Umbilical cord (tissue), 2 donors: ENCODE measurements around the gene TIPARP. TPM values are rescaled to one million over a fixed set of nuclear protein-coding genes. Genes with fewer than 3 reads are reported as not detected.

Source experiments
- DNase-seq: peaks from one replicate; pipeline ENCODE4 v3.0.0-alpha.2; 2015; ENCODE audit warnings: low spot score
- total RNA-seq: library from RNA; depleted of rRNA; stranded (reverse); fragments of >200 nt; gene quantifications from one replicate; pipeline ENCODE4 v1.2.3, GENCODE V29; 2014; ENCODE audit warnings: low replicate concordance; ENCODE audit not compliant: insufficient read depth

Gene TIPARP
- total RNA-seq, 1 donor from 2014 or later, result 63.1 TPM

DNA sequence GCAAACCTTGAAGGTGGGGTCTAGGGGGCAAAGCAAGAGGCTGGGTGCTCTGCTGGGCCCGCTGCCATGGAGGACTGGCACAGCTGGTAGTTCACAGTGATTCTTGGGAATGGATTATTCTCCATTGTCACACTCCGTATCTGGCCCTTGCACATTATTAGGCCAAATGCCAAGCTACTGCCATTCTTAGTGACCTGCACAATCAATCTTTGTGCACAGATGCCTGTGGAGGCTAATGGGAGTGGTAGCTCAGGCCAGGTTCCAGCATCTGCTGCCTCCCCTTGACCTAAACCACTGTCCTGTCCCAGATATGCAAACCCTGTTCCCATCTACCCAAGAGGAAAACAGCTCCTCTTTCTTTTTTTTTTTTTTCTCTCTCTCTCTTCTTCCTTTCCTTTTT lies 67.5 kb downstream of the TIPARP start:
- no peak for DNase-seq

DNA sequence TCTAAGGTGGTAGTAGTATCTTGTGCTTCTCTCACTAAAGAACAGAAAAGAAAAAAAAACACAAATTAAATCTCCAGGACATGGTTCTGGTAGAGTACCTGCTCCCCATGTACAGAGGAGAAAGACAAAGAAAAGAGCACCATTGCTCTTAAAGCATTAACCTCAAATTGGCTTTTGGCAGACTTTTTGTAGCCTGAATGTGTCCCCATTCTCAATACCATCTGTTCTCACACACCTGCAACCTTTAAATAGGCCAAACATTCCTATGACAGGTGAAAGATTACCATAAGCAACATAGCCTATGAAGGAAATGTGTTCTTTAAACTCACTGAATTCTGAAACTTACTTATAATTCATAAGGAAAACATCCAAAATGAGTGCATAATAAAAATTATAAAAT lies 68.0 kb downstream of the TIPARP start:
- DNase-seq, result no peak

DNA sequence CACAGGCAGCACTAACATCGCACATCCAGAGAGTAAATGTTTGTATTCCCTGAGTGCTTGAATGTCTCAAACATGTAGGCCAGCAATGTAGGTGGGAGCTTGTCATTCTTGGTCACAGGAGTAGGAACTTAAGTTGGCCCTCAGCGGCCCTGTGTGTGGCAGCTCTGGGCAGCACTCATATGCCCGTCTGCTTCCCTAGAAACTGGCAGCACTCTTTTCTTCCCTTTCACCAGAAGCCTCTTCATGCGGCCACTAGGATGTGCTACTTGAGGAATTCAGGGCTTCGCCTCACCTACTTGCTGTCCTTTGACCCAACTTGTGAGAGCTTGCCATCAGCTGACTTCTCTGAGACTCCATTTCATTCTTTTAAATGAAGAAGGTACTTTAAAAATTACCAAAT lies 69.5 kb downstream of the TIPARP start:
- no peak for DNase-seq

DNA sequence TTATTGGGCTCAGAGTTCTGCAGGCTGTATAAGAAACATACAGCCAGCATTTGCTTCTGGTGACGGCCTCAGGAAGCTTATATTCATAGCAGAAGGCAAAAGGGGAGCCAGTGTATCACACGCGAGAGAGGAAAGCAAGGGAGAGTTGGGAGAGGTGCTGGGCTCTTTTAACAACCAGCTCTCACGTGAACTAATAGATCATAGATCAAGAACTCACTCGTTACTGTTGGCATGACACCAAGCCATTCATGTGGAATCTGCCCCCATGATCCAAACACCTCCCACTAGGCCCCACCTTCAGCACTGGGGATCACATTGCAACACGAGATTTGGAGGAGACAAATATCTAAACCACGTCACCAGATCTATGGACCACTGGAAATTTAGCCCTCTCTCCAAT lies 70.2 kb downstream of the TIPARP start:
- no peak for DNase-seq

DNA sequence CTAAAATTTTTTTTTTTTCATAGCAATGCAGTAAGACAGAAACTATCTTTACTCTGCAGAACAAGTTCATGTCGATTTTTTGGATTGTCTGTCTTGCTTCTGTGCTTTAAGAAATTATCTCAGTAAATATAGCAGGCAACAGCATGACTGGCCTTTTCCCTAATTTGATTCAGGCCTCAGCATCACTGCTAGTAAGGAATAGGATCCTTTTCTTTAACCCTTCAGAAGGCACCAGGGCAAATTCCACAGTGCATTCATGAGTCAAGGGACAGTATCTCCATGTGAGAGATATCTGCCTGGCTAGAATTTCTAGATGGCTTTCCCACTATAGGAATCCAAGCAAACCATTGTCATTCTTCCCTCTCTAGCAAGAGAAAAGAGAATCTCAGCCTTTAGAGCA lies 71.4 kb downstream of the TIPARP start:
- no peak for DNase-seq

DNA sequence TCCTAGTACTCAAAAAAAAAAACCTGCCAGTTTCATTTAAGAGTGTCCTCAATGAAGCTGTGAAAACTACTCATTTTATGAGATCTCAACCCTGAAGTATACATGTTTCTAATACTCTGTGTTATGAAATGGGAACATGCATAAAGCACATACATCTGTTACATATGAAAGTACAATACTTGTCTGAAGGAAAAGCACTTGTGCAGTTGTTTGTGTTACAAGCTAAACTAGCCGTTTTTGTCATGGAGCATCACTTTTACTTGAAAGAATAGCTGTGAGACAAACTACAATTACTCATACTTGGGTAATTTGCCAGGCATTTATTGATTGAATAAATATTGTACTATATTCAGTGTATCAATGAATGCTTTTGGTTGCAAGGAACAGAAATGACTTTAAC lies 72.7 kb downstream of the TIPARP start:
- DNase-seq, result no peak

DNA sequence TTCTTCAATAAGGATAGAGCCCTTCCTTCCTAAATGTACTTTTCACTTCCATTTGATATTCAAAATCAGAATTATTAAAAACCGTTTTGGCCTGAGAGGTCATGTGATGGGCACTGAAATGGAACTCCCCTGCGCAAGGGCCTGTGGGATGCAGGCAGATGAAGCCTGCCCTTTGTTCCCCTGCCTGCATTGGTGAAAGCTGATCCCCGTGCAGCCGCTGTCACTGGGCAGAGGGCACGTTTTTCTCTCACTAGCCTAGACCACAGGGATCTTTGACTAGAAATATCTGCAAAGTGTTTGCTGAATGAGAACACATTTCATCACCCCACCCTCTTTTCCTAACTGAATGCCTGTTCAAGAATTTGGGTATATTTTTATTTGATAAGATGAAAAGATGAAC lies 74.9 kb downstream of the TIPARP start:
- DNase-seq, result no peak

DNA sequence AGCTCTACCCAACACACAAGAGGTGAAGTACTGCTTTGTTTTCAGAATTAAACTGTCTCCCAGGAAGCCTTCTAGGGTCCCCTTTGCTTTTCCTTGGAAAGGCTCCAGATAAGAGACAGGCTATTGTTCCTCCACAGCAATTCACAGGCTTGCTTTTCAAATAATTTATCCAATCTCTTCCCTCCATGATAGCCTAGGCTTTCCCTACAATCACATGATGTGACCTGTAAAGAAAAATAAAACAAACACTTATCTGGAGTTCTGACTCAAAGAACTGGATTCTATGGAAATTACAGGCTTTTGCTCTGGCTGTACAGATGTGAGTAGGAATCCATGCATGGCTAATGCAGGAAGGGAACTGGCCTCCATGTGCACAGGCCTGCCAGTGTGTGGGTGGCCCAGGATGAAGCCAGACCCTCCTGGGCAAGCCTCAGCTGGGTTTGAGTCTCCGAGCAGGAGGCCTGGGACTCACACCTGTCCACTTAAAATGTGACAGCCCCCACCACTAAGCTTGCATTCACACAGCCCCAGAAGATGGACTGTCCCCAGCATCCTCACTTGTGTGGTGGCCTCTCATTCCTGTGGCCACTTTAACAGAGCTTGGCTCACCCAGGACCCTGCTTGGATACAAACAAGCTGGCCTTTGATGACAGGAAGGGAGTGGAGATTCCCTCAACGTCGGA lies 75.9 kb downstream of the TIPARP start:
- no peak for DNase-seq

DNA sequence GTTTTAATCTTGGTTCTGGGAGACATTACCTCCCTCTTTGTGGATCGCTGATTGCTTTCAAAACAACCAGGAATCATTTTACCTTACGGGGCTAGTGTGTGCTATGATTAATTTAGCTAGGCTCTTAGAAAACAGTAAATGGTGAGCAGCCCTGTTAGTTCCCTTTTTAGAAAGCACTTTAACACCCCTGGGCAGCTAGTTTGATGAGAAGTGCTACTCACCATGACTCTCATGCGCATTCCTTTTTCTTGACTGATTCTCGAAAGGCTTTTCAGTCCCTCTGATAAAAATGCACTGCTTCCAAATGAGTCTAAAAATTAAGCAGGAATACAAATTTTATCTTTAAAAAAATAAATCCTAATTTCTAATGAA lies 76.5 kb downstream of the TIPARP start:
- peak; percentile 38 for DNase-seq

DNA sequence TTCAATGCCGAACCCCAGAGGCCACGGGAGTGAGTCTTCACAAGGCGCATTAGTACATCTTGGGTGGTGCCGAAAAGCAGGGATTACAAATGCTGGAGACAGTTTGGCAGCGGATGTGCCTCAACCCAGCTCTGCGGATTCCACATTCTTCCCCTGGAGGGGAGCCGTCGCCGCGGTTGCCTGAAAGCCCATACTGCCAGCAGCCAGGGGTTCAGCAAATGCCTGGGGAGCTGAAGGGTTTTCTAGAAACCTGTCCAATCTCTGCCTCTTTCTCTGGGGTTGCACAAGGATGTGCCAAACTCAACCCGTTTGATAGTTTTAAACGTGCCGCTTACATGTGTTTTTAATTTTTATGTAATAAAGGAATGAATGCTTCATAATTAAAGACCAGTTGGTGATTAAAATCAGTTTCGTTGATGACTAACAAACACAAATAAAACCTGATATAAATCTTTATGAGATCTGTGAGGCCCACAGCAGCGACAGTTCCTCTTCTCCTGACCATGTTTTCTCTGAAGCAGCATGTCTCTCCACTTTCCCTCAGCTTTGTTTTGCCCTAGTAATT lies 77.2 kb downstream of the TIPARP start:
- DNase-seq, result peak; percentile 85

Other genes starting within 250 kb of the TIPARP start
- gene SSR3, start 119.5 kb upstream of the TIPARP start, total RNA-seq, result 98.5 TPM
- gene LEKR1, start 151.8 kb downstream of the TIPARP start, total RNA-seq, result 8.4 TPM